Colonic mucosa (tissue), 4 donors: ENCODE measurements around the gene SEMA5A. TPM values are rescaled to one million over a fixed set of nuclear protein-coding genes. Genes with fewer than 3 reads are reported as not detected.

ENCODE experiments used
- DNase-seq: peaks from one replicate; pipeline ENCODE4 v3.0.0-alpha.2; 2020
- H3K27ac ChIP-seq: fragments of 200-600 bp; one replicate; pipeline ENCODE4 v1.8.0; 2021
- H3K27me3 ChIP-seq: fragments of 200-600 bp; one replicate; pipeline ENCODE4 v1.8.0; 2021
- H3K36me3 ChIP-seq: fragments of 200-600 bp; one replicate; pipeline ENCODE4 v1.8.0; 2021
- H3K4me1 ChIP-seq: fragments of 200-600 bp; one replicate; pipeline ENCODE4 v1.8.0; 2021; ENCODE audit warnings: mild to moderate bottlenecking
- H3K4me3 ChIP-seq: fragments of 200-600 bp; one replicate; pipeline ENCODE4 v1.8.0; 2021
- H3K9ac ChIP-seq, 2 donors: one replicate each; pipeline ENCODE4 v1.7.0; 2013; ENCODE audit warnings: control low read depth in 2 of 2, low read depth in 2 of 2, low read length in 2 of 2
- H3K9me3 ChIP-seq: fragments of 200-600 bp; one replicate; pipeline ENCODE4 v1.8.0; 2021
- intact Hi-C: fragments of 100-400 bp; cut with DNase I; formaldehyde crosslinking; loops from one replicate; pipeline ENCODE4 v1.14.1; 2022
- total RNA-seq, 2 donors: library from RNA; stranded (reverse); fragmentation: NEBNext Ultra II Directional in 1 of 2; extraction: Animal tissue kit (Norgen Biotek cat#: 25700) in 1 of 2; gene quantifications; one replicate each; pipeline ENCODE4 v1.2.1, GENCODE V29; 2021
- TF ChIP-seq, protein P1 (sequence below): fragments of 200-600 bp; IDR thresholded peaks from one replicate; pipeline ENCODE4 v1.8.0; 2022; ENCODE audit warnings: antibody characterized with exemption, mild to moderate bottlenecking
- donor health status: healthy.
- donor health status: DM: no; HTN: no; CAD: no.
- donor health status: DM: no; HTN: no; CAD: no.

SEMA5A gene
- total RNA-seq, 2 donors from 2014 or later: 23.3 to 32.7 TPM

- H3K4me3 ChIP-seq: no peak overlapping the region
- H3K27me3 ChIP-seq: no peaks in the 10 kb centered on the region
- H3K9me3 ChIP-seq: no peaks in the 10 kb centered on the region
- no peaks in the 10 kb centered on the region for H3K4me1 ChIP-seq
- H3K9ac ChIP-seq: no peak overlapping the region
- TF ChIP-seq, protein P1, sequence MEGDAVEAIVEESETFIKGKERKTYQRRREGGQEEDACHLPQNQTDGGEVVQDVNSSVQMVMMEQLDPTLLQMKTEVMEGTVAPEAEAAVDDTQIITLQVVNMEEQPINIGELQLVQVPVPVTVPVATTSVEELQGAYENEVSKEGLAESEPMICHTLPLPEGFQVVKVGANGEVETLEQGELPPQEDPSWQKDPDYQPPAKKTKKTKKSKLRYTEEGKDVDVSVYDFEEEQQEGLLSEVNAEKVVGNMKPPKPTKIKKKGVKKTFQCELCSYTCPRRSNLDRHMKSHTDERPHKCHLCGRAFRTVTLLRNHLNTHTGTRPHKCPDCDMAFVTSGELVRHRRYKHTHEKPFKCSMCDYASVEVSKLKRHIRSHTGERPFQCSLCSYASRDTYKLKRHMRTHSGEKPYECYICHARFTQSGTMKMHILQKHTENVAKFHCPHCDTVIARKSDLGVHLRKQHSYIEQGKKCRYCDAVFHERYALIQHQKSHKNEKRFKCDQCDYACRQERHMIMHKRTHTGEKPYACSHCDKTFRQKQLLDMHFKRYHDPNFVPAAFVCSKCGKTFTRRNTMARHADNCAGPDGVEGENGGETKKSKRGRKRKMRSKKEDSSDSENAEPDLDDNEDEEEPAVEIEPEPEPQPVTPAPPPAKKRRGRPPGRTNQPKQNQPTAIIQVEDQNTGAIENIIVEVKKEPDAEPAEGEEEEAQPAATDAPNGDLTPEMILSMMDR: no peak
- intact Hi-C loops: no loop called here
- no peaks in the 10 kb centered on the region for H3K36me3 ChIP-seq
- H3K27ac ChIP-seq: no peak overlapping the region
- no peak for DNase-seq
Observed at GRCh38 chr5:9398227-9398626, 147.6 kb downstream of the SEMA5A start.

DNA sequence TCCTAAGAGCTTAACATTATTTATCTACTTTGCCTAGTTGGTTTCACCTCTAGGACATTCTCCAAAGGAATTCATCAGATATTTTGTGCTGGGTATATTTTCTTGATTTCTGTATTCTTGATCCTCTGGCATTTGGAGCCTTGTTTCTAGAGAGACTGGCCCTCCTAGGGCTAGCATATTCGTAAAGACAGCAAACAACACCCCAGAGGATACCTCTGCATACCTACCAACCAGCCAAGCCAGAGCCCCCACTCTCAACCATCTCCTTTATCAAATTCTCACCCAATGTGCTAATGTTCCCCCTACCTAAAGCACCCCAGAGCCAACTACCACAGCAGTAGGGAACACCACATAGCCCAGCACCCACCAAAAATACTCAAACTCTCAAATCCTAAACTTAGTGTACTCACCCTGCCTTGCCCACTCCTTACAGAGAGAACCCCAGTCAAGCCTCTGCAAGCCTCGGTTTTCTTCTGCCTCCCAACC lies 149.5 kb downstream of the SEMA5A start:
- Histone ChIP-seq H3K9me3 (no peaks in the 10 kb centered on the region), H3K9ac (no peak overlapping the region)
- intact Hi-C loops: no loop called here

DNA sequence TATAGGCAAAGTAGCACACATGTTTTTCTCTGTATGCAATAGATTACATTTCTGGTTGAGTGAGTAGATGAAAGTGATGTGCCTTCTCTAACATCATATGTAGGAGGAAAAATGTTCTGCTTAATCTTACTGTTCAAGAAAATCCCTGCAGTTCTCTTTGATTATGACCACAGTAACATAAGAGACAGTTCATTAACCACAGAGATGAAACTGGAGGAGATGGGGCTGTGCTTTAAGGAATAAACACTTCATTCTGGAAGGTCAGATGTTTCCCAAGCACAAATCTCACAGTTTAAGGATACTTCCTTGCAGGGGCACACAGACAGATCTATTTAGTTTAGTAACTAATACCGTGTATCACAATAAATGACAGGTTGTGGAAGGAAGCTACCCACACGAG lies 150.2 kb downstream of the SEMA5A start:
- H3K27ac ChIP-seq: no peak overlapping the region
- no peak for DNase-seq
- no peaks in the 10 kb centered on the region for H3K9me3 ChIP-seq
- no peak overlapping the region for H3K4me3 ChIP-seq
- intact Hi-C loops: no loop called here
- no peaks in the 10 kb centered on the region for H3K4me1 ChIP-seq
- TF ChIP-seq, protein P1: no peak
- H3K36me3 ChIP-seq: no peaks in the 10 kb centered on the region
- H3K27me3 ChIP-seq: no peaks in the 10 kb centered on the region
- no peak overlapping the region for H3K9ac ChIP-seq

More for the DNA sequence above, 149.5 kb downstream of the SEMA5A start:
- TF ChIP-seq, protein P1: no peak
- Histone ChIP-seq H3K4me1 (no peaks in the 10 kb centered on the region), H3K27me3 (no peaks in the 10 kb centered on the region), H3K36me3 (no peaks in the 10 kb centered on the region), H3K4me3 (no peak overlapping the region), H3K27ac (no peak overlapping the region)
- no peak for DNase-seq

- no peak overlapping the region for H3K4me3 ChIP-seq
- no peak overlapping the region for H3K27ac ChIP-seq
- H3K9me3 ChIP-seq: no peaks in the 10 kb centered on the region
- no peak for DNase-seq
- intact Hi-C loops: no loop called here
- H3K27me3 ChIP-seq: no peaks in the 10 kb centered on the region
- H3K36me3 ChIP-seq: no peaks in the 10 kb centered on the region
- TF ChIP-seq, protein P1: no peak
- H3K4me1 ChIP-seq: no peaks in the 10 kb centered on the region
- H3K9ac ChIP-seq: no peak overlapping the region
Observed at GRCh38 chr5:9394221-9394620, 151.7 kb downstream of the SEMA5A start.

- DNase-seq: no peak
- no peaks in the 10 kb centered on the region for H3K9me3 ChIP-seq
- no peak overlapping the region for H3K4me3 ChIP-seq
- no peaks in the 10 kb centered on the region for H3K27me3 ChIP-seq
- TF ChIP-seq, protein P1: no peak
- H3K4me1 ChIP-seq: no peaks in the 10 kb centered on the region
- intact Hi-C loops: no loop called here
- H3K27ac ChIP-seq: no peak overlapping the region
- no peaks in the 10 kb centered on the region for H3K36me3 ChIP-seq
- no peak overlapping the region for H3K9ac ChIP-seq
Observed at GRCh38 chr5:9392625-9393024, 153.2 kb downstream of the SEMA5A start.

- no peak for DNase-seq
- H3K9me3 ChIP-seq: no peaks in the 10 kb centered on the region
- TF ChIP-seq, protein P1: no peak
- no peak overlapping the region for H3K9ac ChIP-seq
- H3K4me1 ChIP-seq: no peaks in the 10 kb centered on the region
- no peak overlapping the region for H3K4me3 ChIP-seq
- no peaks in the 10 kb centered on the region for H3K27me3 ChIP-seq
- H3K36me3 ChIP-seq: no peaks in the 10 kb centered on the region
- intact Hi-C loops: no loop called here
- no peak overlapping the region for H3K27ac ChIP-seq
Observed at GRCh38 chr5:9391080-9391479, 154.8 kb downstream of the SEMA5A start.
